SHP77 treated with DMSO at 0.1 percent for 48 hours (cell line): ENCODE data around the gene TUBGCP3.

Experiments used
- DNase-seq: peaks from one replicate; lab custom pipeline; 2025; lab: John Stamatoyannopoulos, UW

Gene TUBGCP3

GRCh38 chr13:112616586-112617362, 28.8 kb upstream of the TUBGCP3 start:
- DNase-seq: peak; percentile 23

- DNase-seq: no peak
Measured at GRCh38 chr13:112615391-112615790, 27.4 kb upstream of the TUBGCP3 start.

GRCh38 chr13:112614835-112615234, 26.9 kb upstream of the TUBGCP3 start:
- DNase-seq: no peak

- no peak for DNase-seq
Measured at GRCh38 chr13:112608212-112608611, 20.3 kb upstream of the TUBGCP3 start.

- DNase-seq: peak; percentile 90
Measured at GRCh38 chr13:112606109-112607001, 18.4 kb upstream of the TUBGCP3 start.

GRCh38 chr13:112605531-112605990, 17.6 kb upstream of the TUBGCP3 start:
- no peak for DNase-seq

- DNase-seq: no peak
Measured at GRCh38 chr13:112603641-112604225, 15.8 kb upstream of the TUBGCP3 start.

- DNase-seq: no peak
Measured at GRCh38 chr13:112602189-112602588, 14.2 kb upstream of the TUBGCP3 start.

GRCh38 chr13:112601371-112601770, 13.4 kb upstream of the TUBGCP3 start:
- no peak for DNase-seq

GRCh38 chr13:112596235-112596634, 8.3 kb upstream of the TUBGCP3 start:
- DNase-seq: no peak

GRCh38 chr13:112592647-112593046, 4.7 kb upstream of the TUBGCP3 start:
- DNase-seq: no peak

- DNase-seq: no peak
Measured at GRCh38 chr13:112592181-112592580, 4.2 kb upstream of the TUBGCP3 start.

GRCh38 chr13:112588490-112589297, 741 bp upstream of the TUBGCP3 start:
- DNase-seq: no peak

GRCh38 chr13:112587212-112587763, 665 bp downstream of the TUBGCP3 start:
- DNase-seq: peak; percentile 60

GRCh38 chr13:112586334-112586960, 1.5 kb downstream of the TUBGCP3 start:
- no peak for DNase-seq

GRCh38 chr13:112583592-112584277, 4.2 kb downstream of the TUBGCP3 start:
- DNase-seq: no peak

GRCh38 chr13:112582263-112582662, 5.7 kb downstream of the TUBGCP3 start:
- DNase-seq: no peak

GRCh38 chr13:112580912-112581311, 7.0 kb downstream of the TUBGCP3 start:
- no peak for DNase-seq

GRCh38 chr13:112580211-112580610, 7.7 kb downstream of the TUBGCP3 start:
- no peak for DNase-seq

- DNase-seq: no peak
Measured at GRCh38 chr13:112579310-112579843, 8.6 kb downstream of the TUBGCP3 start.
